Effector memory CD8-positive, alpha-beta T cell (primary cell): ENCODE data around the gene NUDT14.
A peak's percentile ranks its signal among the peaks of the same experiment; 100 is the strongest.

Experiments
- ATAC-seq: fragments of 150-1000 bp; cut with Tn5 transposase; replicated peaks from 2 replicates; pipeline ENCODE4 v1.10.0; 2021; ENCODE audit warnings: mild to moderate bottlenecking, moderate library complexity
- DNase-seq, 3 experiments: peaks; one replicate each; pipeline ENCODE4 v3.0.0; 2021
- H3K27ac Mint-ChIP-seq, 2 donors: one replicate each; pipeline ENCODE4 v1.8.0; 2022; ENCODE audit warnings: mild to moderate bottlenecking in 2 of 2, mixed read lengths in 2 of 2, moderate library complexity in 2 of 2
- H3K27me3 Mint-ChIP-seq, 2 donors: one replicate each; pipeline ENCODE4 v1.8.0; 2022; ENCODE audit warnings: mixed read lengths in 2 of 2
- H3K36me3 Mint-ChIP-seq: one replicate; pipeline ENCODE4 v1.8.0; 2022; ENCODE audit warnings: mild to moderate bottlenecking, moderate library complexity, mixed read lengths; ENCODE audit not compliant: insufficient read depth
- H3K4me1 Mint-ChIP-seq, 2 donors: one replicate each; pipeline ENCODE4 v1.8.0; 2022; ENCODE audit warnings: low read depth in 2 of 2, mixed read lengths in 2 of 2
- H3K4me3 Mint-ChIP-seq, 2 donors: one replicate each; pipeline ENCODE4 v1.8.0; 2022; ENCODE audit warnings: mild to moderate bottlenecking in 2 of 2, mixed read lengths in 2 of 2, moderate library complexity in 2 of 2
- H3K9me3 Mint-ChIP-seq, 2 donors: one replicate each; pipeline ENCODE4 v1.8.0; 2022; ENCODE audit warnings: mixed read lengths in 2 of 2

Gene NUDT14

GRCh38 chr14:105185001-105185400 lies 3.9 kb upstream of the NUDT14 start:
- H3K4me1 Mint-ChIP-seq, result peaks cover 6 to 7% of the 10 kb centered on the region in 2 donors
- H3K27me3 Mint-ChIP-seq, result peaks cover 0 to 43% of the 10 kb centered on the region in 2 donors
- H3K27ac Mint-ChIP-seq, result peak overlapping the region in 1 of 2 donors; percentile 16
- H3K4me3 Mint-ChIP-seq, result no peak overlapping the region
- DNase-seq (no peak), ATAC-seq (no peak)
- peaks cover 0 to 2% of the 10 kb centered on the region in 2 donors for H3K9me3 Mint-ChIP-seq
- H3K36me3 Mint-ChIP-seq, result peaks cover 7% of the 10 kb centered on the region

GRCh38 chr14:105184461-105184860 lies 3.3 kb upstream of the NUDT14 start:
- ATAC-seq, result no peak
- peak overlapping the region in 1 of 2 donors; percentile 29 for H3K4me3 Mint-ChIP-seq
- peaks cover 7 to 9% of the 10 kb centered on the region in 2 donors for H3K4me1 Mint-ChIP-seq
- H3K36me3 Mint-ChIP-seq, result peaks cover 7% of the 10 kb centered on the region
- H3K9me3 Mint-ChIP-seq, result peaks cover 0 to 2% of the 10 kb centered on the region in 2 donors
- DNase-seq, result no peak
- peak overlapping the region in 1 of 2 donors; percentile 16 for H3K27ac Mint-ChIP-seq
- peaks cover 0 to 37% of the 10 kb centered on the region in 2 donors for H3K27me3 Mint-ChIP-seq

- Mint-ChIP-seq H3K4me3 (peak overlapping the region; percentile 40 to 63), H3K9me3 (no peaks in the 10 kb centered on the region)
Observed at GRCh38 chr14:105182296-105183020, 1.3 kb upstream of the NUDT14 start.

GRCh38 chr14:105181549-105182295 lies 610 bp upstream of the NUDT14 start:
- Mint-ChIP-seq H3K4me3 (peak overlapping the region; percentile 40 to 63), H3K27ac (no peak overlapping the region), H3K4me1 (peaks cover 3 to 5% of the 10 kb centered on the region in 2 donors), H3K36me3 (peaks cover 7% of the 10 kb centered on the region), H3K9me3 (no peaks in the 10 kb centered on the region), H3K27me3 (peaks cover 0 to 18% of the 10 kb centered on the region in 2 donors)
- ATAC-seq (no peak), DNase-seq (no peak)

More at GRCh38 chr14:105182296-105183020, 1.3 kb upstream of the NUDT14 start:
- Mint-ChIP-seq H3K36me3 (peaks cover 7% of the 10 kb centered on the region), H3K4me1 (peaks cover 3 to 5% of the 10 kb centered on the region in 2 donors), H3K27me3 (peaks cover 0 to 18% of the 10 kb centered on the region in 2 donors), H3K27ac (no peak overlapping the region)
- no peak for DNase-seq
- no peak for ATAC-seq

- peaks cover 0 to 4% of the 10 kb centered on the region in 2 donors for H3K27me3 Mint-ChIP-seq
- DNase-seq (no peak), ATAC-seq (no peak)
- H3K4me1 Mint-ChIP-seq, result peaks cover 12 to 14% of the 10 kb centered on the region in 2 donors
- no peaks in the 10 kb centered on the region for H3K9me3 Mint-ChIP-seq
- peaks cover 1% of the 10 kb centered on the region for H3K36me3 Mint-ChIP-seq
- H3K27ac Mint-ChIP-seq, result no peak overlapping the region
- no peak overlapping the region for H3K4me3 Mint-ChIP-seq
Observed at GRCh38 chr14:105179191-105179590, 1.9 kb downstream of the NUDT14 start.

- ATAC-seq (no peak), DNase-seq (no peak)
- Mint-ChIP-seq H3K9me3 (no peaks in the 10 kb centered on the region), H3K4me3 (no peak overlapping the region), H3K4me1 (peaks cover 15 to 16% of the 10 kb centered on the region in 2 donors), H3K27ac (no peak overlapping the region), H3K36me3 (no peaks in the 10 kb centered on the region), H3K27me3 (peaks cover 0 to under 1% of the 10 kb centered on the region in 2 donors)
Observed at GRCh38 chr14:105178868-105179140, 2.3 kb downstream of the NUDT14 start.

GRCh38 chr14:105178069-105178867 lies 2.8 kb downstream of the NUDT14 start:
- no peak for ATAC-seq
- no peaks in the 10 kb centered on the region for H3K9me3 Mint-ChIP-seq
- no peak for DNase-seq
- peaks cover 15 to 18% of the 10 kb centered on the region in 2 donors for H3K4me1 Mint-ChIP-seq
- no peaks in the 10 kb centered on the region for H3K36me3 Mint-ChIP-seq
- H3K4me3 Mint-ChIP-seq, result no peak overlapping the region
- H3K27me3 Mint-ChIP-seq, result no peaks in the 10 kb centered on the region
- H3K27ac Mint-ChIP-seq, result no peak overlapping the region

GRCh38 chr14:105177082-105177481 lies 4.0 kb downstream of the NUDT14 start:
- no peak overlapping the region for H3K27ac Mint-ChIP-seq
- no peak overlapping the region for H3K4me3 Mint-ChIP-seq
- H3K27me3 Mint-ChIP-seq, result peaks cover 0 to 2% of the 10 kb centered on the region in 2 donors
- DNase-seq, result no peak
- ATAC-seq, result no peak
- H3K36me3 Mint-ChIP-seq, result no peaks in the 10 kb centered on the region
- peaks cover 15 to 19% of the 10 kb centered on the region in 2 donors for H3K4me1 Mint-ChIP-seq
- H3K9me3 Mint-ChIP-seq, result no peaks in the 10 kb centered on the region

- Mint-ChIP-seq H3K4me3 (peak overlapping the region; percentile 3 to 29), H3K27ac (no peak overlapping the region), H3K36me3 (no peaks in the 10 kb centered on the region), H3K4me1 (peaks cover 18 to 20% of the 10 kb centered on the region in 2 donors), H3K9me3 (no peaks in the 10 kb centered on the region), H3K27me3 (peaks cover 0 to 7% of the 10 kb centered on the region in 2 donors)
- DNase-seq (no peak), ATAC-seq (no peak)
Observed at GRCh38 chr14:105176513-105176912, 4.6 kb downstream of the NUDT14 start.

GRCh38 chr14:105173901-105174894 lies 6.9 kb downstream of the NUDT14 start:
- Mint-ChIP-seq H3K27ac (peak overlapping the region; percentile 64 to 81), H3K36me3 (peaks cover 3% of the 10 kb centered on the region), H3K9me3 (no peaks in the 10 kb centered on the region), H3K4me3 (peak overlapping the region; percentile 62 to 67), H3K27me3 (peaks cover 7 to 26% of the 10 kb centered on the region in 2 donors), H3K4me1 (peaks cover 20 to 23% of the 10 kb centered on the region in 2 donors)
- peak; percentile 91 for ATAC-seq
- DNase-seq, result peak; percentile 43 to 51 (median 44)

- Mint-ChIP-seq H3K4me1 (peaks cover 21 to 24% of the 10 kb centered on the region in 2 donors), H3K27me3 (peaks cover 7 to 29% of the 10 kb centered on the region in 2 donors), H3K9me3 (no peaks in the 10 kb centered on the region), H3K27ac (no peak overlapping the region), H3K36me3 (peaks cover 3% of the 10 kb centered on the region), H3K4me3 (no peak overlapping the region)
- ATAC-seq (no peak), DNase-seq (no peak)
Observed at GRCh38 chr14:105173145-105173544, 8.0 kb downstream of the NUDT14 start.

- Mint-ChIP-seq H3K4me3 (no peak overlapping the region), H3K4me1 (peaks cover 21 to 24% of the 10 kb centered on the region in 2 donors), H3K27me3 (peaks cover 7 to 29% of the 10 kb centered on the region in 2 donors), H3K9me3 (no peaks in the 10 kb centered on the region), H3K27ac (no peak overlapping the region), H3K36me3 (peaks cover 3% of the 10 kb centered on the region)
- ATAC-seq, result no peak
- DNase-seq, result no peak
Observed at GRCh38 chr14:105172476-105172875, 8.6 kb downstream of the NUDT14 start.
